SK-N-MC (cell line): ENCODE data around the gene RTN4RL2.

ENCODE experiments used
- DNase-seq: peaks from one replicate; pipeline ENCODE4 v3.0.0-alpha.2; 2011; ENCODE audit warnings: low read depth, low spot score
- H3K27ac ChIP-seq: fragments of 200-600 bp; sonication (generic); 2 replicates; pipeline ENCODE4 v1.5.1; 2016; ENCODE audit warnings: mixed run types
- H3K36me3 ChIP-seq: fragments of 200-600 bp; sonication (generic); 2 replicates; pipeline ENCODE4 v1.6.1; 2017; ENCODE audit warnings: antibody characterized with exemption, low read length, mixed read lengths; ENCODE audit not compliant: insufficient read depth
- H3K4me3 ChIP-seq: fragments of 200-600 bp; sonication (generic); 2 replicates; pipeline ENCODE4 v1.5.1; 2016
- H3K9ac ChIP-seq: fragments of 200-600 bp; sonication (generic); 2 replicates; pipeline ENCODE4 v1.8.0; 2017; ENCODE audit warnings: mixed run types, mixed read lengths; ENCODE audit not compliant: insufficient read length
- H3K9me3 ChIP-seq: fragments of 200-600 bp; sonication (generic); 2 replicates; pipeline ENCODE4 v1.6.1; 2017; ENCODE audit warnings: low read depth, mild to moderate bottlenecking, antibody characterized with exemption, low read length, moderate library complexity, mixed read lengths
- EZH2 ChIP-seq: fragments of 200-600 bp; sonication (generic); IDR thresholded peaks from one replicate; pipeline ENCODE4 v1.6.1; 2017; ENCODE audit warnings: antibody characterized with exemption
- FOXP2 ChIP-seq: optimal IDR thresholded peaks from 2 replicates; pipeline ENCODE3; 2011; ENCODE audit warnings: mild to moderate bottlenecking, moderate library complexity; ENCODE audit not compliant: insufficient read depth; ENCODE audit errors: extremely low read length, control extremely low read depth
- POLR2AphosphoS5 ChIP-seq: IDR thresholded peaks from 2 replicates; pipeline ENCODE4 v1.6.1; 2012; ENCODE audit warnings: mild to moderate bottlenecking, low read depth, low read length, borderline replicate concordance

RTN4RL2 gene

GRCh38 chr11:57514538-57515331, 54.4 kb downstream of the RTN4RL2 start:
- Histone ChIP-seq H3K36me3 (no peaks in the 10 kb centered on the region), H3K27ac (no peak overlapping the region)

GRCh38 chr11:57515332-57516060, 55.2 kb downstream of the RTN4RL2 start, which contains the start of gene SLC43A1:
TSS of gene SLC43A1 (minus strand) at chr11:57515702. CDS start at chr11:57514111, 1,591 bp downstream.
- Histone ChIP-seq H3K9me3 (no peaks in the 10 kb centered on the region), H3K36me3 (no peaks in the 10 kb centered on the region), H3K4me3 (peak within 1 kb of the TSS; percentile 92), H3K27ac (no peak within 1 kb of the TSS), H3K9ac (peak within 1 kb of the TSS; percentile 78)
- TF ChIP-seq POLR2AphosphoS5, result peak; percentile 86
- TF ChIP-seq FOXP2, result no peak
- TF ChIP-seq EZH2, result no peak
- DNase-seq, result no peak

More at GRCh38 chr11:57514538-57515331, 54.4 kb downstream of the RTN4RL2 start:
- no peak for TF ChIP-seq EZH2
- TF ChIP-seq FOXP2, result no peak
- TF ChIP-seq POLR2AphosphoS5, result no peak; the same call in 1 of the 2 replicates
- Histone ChIP-seq H3K4me3 (peak overlapping the region; percentile 92), H3K9ac (peak overlapping the region; percentile 78), H3K9me3 (no peaks in the 10 kb centered on the region)
- DNase-seq, result no peak

- peak overlapping the region; percentile 78 for H3K9ac ChIP-seq
- H3K27ac ChIP-seq, result no peak overlapping the region
- H3K9me3 ChIP-seq, result no peaks in the 10 kb centered on the region
- no peaks in the 10 kb centered on the region for H3K36me3 ChIP-seq
- no peak for DNase-seq
- TF ChIP-seq EZH2 (no peak), FOXP2 (no peak), POLR2AphosphoS5 (no peak)
- H3K4me3 ChIP-seq, result peak overlapping the region; percentile 92
These were observed 55.7 kb downstream of the RTN4RL2 start for GRCh38 chr11:57516061-57516443.

- no peak overlapping the region for H3K27ac ChIP-seq
- no peak for TF ChIP-seq FOXP2
- no peak for TF ChIP-seq POLR2AphosphoS5
- no peak for TF ChIP-seq EZH2
- H3K36me3 ChIP-seq, result no peaks in the 10 kb centered on the region
- H3K4me3 ChIP-seq, result no peak overlapping the region
- DNase-seq, result no peak
- H3K9ac ChIP-seq, result no peak overlapping the region
- no peaks in the 10 kb centered on the region for H3K9me3 ChIP-seq
These were observed 60.8 kb downstream of the RTN4RL2 start for GRCh38 chr11:57521116-57521515.

GRCh38 chr11:57523419-57523818, 63.1 kb downstream of the RTN4RL2 start:
- no peak overlapping the region for H3K9ac ChIP-seq
- no peak for DNase-seq
- H3K4me3 ChIP-seq, result no peak overlapping the region
- peaks cover 6% of the 10 kb centered on the region for H3K36me3 ChIP-seq
- no peak overlapping the region for H3K27ac ChIP-seq
- no peak for TF ChIP-seq FOXP2
- TF ChIP-seq POLR2AphosphoS5, result no peak
- TF ChIP-seq EZH2, result no peak
- no peaks in the 10 kb centered on the region for H3K9me3 ChIP-seq
